HCT116 (cell line): ENCODE results near the gene CDKAL1.

ENCODE experiments used
- EZH2 ChIP-seq: fragments of 200-600 bp; sonication (generic); IDR thresholded peaks from 2 replicates; pipeline ENCODE4 v1.6.1; 2017; ENCODE audit warnings: antibody characterized with exemption, mixed run types
- POLR2AphosphoS5 ChIP-seq: IDR thresholded peaks from 2 replicates; pipeline ENCODE4 v1.6.1; 2011; ENCODE audit warnings: mild to moderate bottlenecking, low read depth, low read length, moderate library complexity
- SIN3A ChIP-seq: IDR thresholded peaks from 2 replicates; pipeline ENCODE4 v1.6.1; 2012; ENCODE audit warnings: low read depth
- ZFX ChIP-seq: fragments of 450-650 bp; IDR thresholded peaks from 2 replicates; pipeline ENCODE4 v1.6.1; 2017
- TF ChIP-seq, protein P1 (sequence below), 3 experiments: fragments of 200-600 bp in 1 of 3; sonication (generic) in 1 of 3; IDR thresholded peaks in 2 of 3; conservative IDR thresholded peaks in 1 of 3; 2 replicates each; pipeline ENCODE4 v1.5.1; 2012 to 2017; ENCODE audit warnings: low read depth in 2 of 3, low read length in 2 of 3, antibody characterized with exemption in 1 of 3, borderline replicate concordance in 1 of 3, control low read depth in 1 of 3, mild to moderate bottlenecking in 1 of 3, mixed read lengths in 1 of 3, mixed run types in 1 of 3, moderate library complexity in 1 of 3; ENCODE audit not compliant: insufficient read depth in 1 of 3
- TF ChIP-seq, protein P2 (sequence below): IDR thresholded peaks from 2 replicates; pipeline ENCODE4 v1.6.1; 2012; ENCODE audit warnings: low read depth
- TF ChIP-seq, protein P3 (sequence below): IDR thresholded peaks from 2 replicates; pipeline ENCODE4 v1.6.1; 2011; ENCODE audit warnings: mild to moderate bottlenecking, low read length, moderate library complexity; ENCODE audit not compliant: insufficient replicate concordance; ENCODE audit errors: extremely low read depth

DNA sequence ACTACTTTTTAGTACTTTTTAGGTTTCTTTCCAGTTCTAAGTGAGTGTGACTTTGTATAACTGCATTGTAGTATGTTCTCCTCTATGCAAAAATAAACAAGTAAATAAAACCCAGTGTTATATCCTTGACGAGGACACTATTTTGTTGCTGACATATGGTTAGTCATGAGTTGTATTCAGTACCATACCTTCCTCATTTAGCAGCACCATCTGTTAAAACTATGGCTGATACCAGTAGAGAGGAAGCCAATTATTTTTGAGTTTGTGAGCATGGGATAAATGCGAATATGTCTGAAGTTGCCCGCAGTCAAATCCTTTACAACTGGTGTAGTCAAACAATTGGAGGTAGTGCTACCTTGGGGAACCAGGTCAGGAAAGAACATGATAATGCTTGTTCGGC is 74.1 kb downstream of the CDKAL1 start:
- TF ChIP-seq, protein P1, sequence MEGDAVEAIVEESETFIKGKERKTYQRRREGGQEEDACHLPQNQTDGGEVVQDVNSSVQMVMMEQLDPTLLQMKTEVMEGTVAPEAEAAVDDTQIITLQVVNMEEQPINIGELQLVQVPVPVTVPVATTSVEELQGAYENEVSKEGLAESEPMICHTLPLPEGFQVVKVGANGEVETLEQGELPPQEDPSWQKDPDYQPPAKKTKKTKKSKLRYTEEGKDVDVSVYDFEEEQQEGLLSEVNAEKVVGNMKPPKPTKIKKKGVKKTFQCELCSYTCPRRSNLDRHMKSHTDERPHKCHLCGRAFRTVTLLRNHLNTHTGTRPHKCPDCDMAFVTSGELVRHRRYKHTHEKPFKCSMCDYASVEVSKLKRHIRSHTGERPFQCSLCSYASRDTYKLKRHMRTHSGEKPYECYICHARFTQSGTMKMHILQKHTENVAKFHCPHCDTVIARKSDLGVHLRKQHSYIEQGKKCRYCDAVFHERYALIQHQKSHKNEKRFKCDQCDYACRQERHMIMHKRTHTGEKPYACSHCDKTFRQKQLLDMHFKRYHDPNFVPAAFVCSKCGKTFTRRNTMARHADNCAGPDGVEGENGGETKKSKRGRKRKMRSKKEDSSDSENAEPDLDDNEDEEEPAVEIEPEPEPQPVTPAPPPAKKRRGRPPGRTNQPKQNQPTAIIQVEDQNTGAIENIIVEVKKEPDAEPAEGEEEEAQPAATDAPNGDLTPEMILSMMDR (IDR thresholded peaks at IDR 0.05 in 2 of 3, conservative IDR thresholded peaks at IDR 0.05 in 1 of 3; ENCODE audit: borderline replicate concordance in 1 of 3, insufficient read depth in 1 of 3, low read depth in 2 of 3, low read length in 2 of 3), result no peak
- TF ChIP-seq EZH2 (no peak), ZFX (no peak), POLR2AphosphoS5 (no peak), SIN3A (no peak)
- TF ChIP-seq, protein P2, sequence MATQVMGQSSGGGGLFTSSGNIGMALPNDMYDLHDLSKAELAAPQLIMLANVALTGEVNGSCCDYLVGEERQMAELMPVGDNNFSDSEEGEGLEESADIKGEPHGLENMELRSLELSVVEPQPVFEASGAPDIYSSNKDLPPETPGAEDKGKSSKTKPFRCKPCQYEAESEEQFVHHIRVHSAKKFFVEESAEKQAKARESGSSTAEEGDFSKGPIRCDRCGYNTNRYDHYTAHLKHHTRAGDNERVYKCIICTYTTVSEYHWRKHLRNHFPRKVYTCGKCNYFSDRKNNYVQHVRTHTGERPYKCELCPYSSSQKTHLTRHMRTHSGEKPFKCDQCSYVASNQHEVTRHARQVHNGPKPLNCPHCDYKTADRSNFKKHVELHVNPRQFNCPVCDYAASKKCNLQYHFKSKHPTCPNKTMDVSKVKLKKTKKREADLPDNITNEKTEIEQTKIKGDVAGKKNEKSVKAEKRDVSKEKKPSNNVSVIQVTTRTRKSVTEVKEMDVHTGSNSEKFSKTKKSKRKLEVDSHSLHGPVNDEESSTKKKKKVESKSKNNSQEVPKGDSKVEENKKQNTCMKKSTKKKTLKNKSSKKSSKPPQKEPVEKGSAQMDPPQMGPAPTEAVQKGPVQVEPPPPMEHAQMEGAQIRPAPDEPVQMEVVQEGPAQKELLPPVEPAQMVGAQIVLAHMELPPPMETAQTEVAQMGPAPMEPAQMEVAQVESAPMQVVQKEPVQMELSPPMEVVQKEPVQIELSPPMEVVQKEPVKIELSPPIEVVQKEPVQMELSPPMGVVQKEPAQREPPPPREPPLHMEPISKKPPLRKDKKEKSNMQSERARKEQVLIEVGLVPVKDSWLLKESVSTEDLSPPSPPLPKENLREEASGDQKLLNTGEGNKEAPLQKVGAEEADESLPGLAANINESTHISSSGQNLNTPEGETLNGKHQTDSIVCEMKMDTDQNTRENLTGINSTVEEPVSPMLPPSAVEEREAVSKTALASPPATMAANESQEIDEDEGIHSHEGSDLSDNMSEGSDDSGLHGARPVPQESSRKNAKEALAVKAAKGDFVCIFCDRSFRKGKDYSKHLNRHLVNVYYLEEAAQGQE, result no peak
- TF ChIP-seq, protein P3, sequence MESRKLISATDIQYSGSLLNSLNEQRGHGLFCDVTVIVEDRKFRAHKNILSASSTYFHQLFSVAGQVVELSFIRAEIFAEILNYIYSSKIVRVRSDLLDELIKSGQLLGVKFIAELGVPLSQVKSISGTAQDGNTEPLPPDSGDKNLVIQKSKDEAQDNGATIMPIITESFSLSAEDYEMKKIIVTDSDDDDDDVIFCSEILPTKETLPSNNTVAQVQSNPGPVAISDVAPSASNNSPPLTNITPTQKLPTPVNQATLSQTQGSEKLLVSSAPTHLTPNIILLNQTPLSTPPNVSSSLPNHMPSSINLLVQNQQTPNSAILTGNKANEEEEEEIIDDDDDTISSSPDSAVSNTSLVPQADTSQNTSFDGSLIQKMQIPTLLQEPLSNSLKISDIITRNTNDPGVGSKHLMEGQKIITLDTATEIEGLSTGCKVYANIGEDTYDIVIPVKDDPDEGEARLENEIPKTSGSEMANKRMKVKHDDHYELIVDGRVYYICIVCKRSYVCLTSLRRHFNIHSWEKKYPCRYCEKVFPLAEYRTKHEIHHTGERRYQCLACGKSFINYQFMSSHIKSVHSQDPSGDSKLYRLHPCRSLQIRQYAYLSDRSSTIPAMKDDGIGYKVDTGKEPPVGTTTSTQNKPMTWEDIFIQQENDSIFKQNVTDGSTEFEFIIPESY, result no peak
